HG03460 (cell line): ENCODE measurements around the gene PTK6.
"Not testable (repeated sequence)": the region's sequence is repeated elsewhere in the genome, so short reads cannot be mapped to it uniquely, and the experiment has no call there.

Experiments used
- ATAC-seq: cut with Tn5 transposase; IDR thresholded peaks from one replicate; pipeline ENCODE4 v1.9.1; 2021; ENCODE audit not compliant: unreplicated experiment

PTK6 gene

GRCh38 chr20:63536997-63537524 lies at the start of gene PTK6:
PTK6 (minus strand) TSS chr20:63537376; CDS start chr20:63537314, 62 bp downstream.
- ATAC-seq: peak; percentile 24

- no peak for ATAC-seq
Observed at GRCh38 chr20:63586797-63587196, 49.6 kb upstream of the PTK6 start.

GRCh38 chr20:63585616-63586565 lies 48.7 kb upstream of the PTK6 start:
- ATAC-seq: no peak

- ATAC-seq: no peak
Observed at GRCh38 chr20:63582382-63583063, 45.3 kb upstream of the PTK6 start.

GRCh38 chr20:63580796-63581461 lies 43.8 kb upstream of the PTK6 start:
- no peak for ATAC-seq

GRCh38 chr20:63579017-63579694 lies 42.0 kb upstream of the PTK6 start:
- no peak for ATAC-seq

GRCh38 chr20:63578224-63579016 lies 41.2 kb upstream of the PTK6 start:
- no peak for ATAC-seq

GRCh38 chr20:63577317-63577894 lies 40.2 kb upstream of the PTK6 start:
- ATAC-seq: no peak

GRCh38 chr20:63576311-63576710 lies 39.1 kb upstream of the PTK6 start:
- no peak for ATAC-seq

GRCh38 chr20:63574829-63575743 lies 37.9 kb upstream of the PTK6 start:
- no peak for ATAC-seq

GRCh38 chr20:63574156-63574828 lies 37.1 kb upstream of the PTK6 start, which contains the start of gene HELZ2:
HELZ2 (minus strand) TSS chr20:63574239; CDS start chr20:63572385, 1,854 bp downstream.
- no peak for ATAC-seq

- no peak for ATAC-seq
Observed at GRCh38 chr20:63573647-63574131, 36.5 kb upstream of the PTK6 start.

GRCh38 chr20:63572788-63573646 lies 35.8 kb upstream of the PTK6 start:
- ATAC-seq: no peak

- no peak for ATAC-seq
Observed at GRCh38 chr20:63572071-63572787, 35.1 kb upstream of the PTK6 start.

- ATAC-seq: not testable (repeated sequence)
Observed at GRCh38 chr20:63571087-63571478, 33.9 kb upstream of the PTK6 start.
